NCI-H2081 (cell line): ENCODE data around the gene ME3.
"Not testable (repeated sequence)": the region's sequence is repeated elsewhere in the genome, so short reads cannot be mapped to it uniquely, and the experiment has no call there.

Experiments
- DNase-seq, 2 experiments: peaks; one replicate each; lab custom pipeline; 2025; lab: John Stamatoyannopoulos, UW

ME3 gene

DNA sequence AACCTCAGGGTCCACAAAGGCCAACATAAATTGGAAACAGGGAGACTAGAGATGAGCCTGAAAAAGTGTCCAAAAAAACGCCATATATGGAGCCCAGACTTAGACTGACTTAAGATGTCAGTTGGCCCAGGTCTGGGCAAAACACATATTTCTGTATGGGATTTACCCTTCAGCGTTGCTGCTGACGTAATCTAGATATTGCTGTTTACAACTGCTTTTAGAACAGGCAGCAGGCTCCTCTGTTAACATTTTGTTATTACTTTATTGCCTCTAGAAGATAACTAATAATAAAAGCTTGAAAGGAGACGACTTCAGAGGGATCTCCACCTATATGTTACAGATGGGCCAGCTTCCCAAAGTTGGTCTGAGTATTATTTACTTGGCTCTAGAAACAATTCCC lies 8.7 kb downstream of the ME3 start:
- no peak for DNase-seq

DNA sequence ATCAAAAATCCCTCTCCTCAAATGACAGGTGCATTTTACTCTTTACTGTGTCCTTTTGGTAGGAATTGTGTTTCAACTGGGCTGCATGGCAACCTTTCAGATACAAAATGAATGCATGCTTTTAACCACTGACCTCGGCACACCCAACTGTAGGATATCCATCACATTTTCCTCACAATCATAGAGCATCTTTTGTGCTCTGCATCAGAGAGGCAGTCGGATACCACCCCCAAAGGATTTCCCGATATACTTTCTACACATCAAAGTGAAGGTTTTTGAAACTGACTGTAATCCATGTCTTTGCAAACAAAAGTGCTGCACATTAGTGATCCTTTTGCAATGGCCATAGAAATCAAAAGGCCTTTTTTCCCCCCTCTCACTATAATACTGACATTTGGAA lies 9.1 kb downstream of the ME3 start:
- DNase-seq = no peak

DNA sequence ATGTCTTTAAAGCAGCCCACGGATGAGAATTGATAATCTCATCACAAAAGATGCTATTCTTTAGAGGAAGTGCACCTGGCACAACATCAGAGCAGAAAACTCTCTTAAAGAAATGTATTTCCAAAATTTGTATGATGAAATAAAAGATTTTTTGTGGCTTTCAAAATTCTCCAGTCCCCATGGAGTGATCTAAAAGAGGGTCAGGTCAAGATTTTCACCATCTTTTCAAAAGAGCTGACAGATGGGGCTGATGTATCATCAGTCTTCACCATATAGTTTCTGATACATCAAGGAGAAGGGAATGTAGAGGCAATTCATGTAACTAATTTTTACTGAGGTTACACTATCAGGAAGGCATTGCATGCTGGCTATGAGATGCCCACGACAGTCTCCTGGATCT lies 11.7 kb downstream of the ME3 start:
- no peak for DNase-seq

DNA sequence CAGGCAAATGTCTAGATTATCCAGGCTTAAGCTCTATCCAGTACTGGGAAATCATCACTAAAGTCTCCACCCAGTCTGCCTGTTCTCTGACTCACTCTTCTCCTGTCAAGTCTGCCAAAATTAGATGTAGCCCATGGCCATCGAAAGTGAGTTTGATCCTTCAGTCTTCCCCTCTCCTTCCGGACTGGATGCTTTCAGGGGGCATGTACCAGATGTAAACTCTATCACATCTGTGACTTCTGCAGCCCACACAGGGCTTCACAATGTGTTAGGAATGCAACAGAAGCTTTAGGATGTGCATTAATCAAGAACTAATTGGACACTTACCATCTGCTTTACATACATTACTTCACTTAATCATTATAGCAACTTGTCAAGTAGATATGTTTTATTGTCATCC lies 12.3 kb downstream of the ME3 start:
- DNase-seq = no peak

DNA sequence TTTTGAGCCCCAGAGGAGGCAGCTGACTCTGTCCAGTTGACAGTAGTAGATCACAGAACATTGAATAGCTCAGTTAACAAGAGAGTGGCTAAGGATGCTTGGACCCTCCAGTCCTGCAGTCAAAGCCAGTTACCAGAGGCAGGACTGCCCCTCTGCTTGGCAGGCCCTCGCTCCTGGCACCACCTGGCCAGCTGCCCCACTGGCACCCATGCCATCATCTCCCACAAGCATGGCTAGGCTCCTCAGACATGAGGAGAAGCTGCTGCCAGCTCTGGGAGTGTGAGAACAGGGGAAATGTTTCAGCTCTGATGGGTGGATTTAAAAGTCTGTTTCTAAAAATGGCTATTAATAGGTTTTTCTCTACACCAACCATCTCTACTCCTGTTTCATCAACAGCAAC lies 13.9 kb downstream of the ME3 start:
- DNase-seq = no peak

DNA sequence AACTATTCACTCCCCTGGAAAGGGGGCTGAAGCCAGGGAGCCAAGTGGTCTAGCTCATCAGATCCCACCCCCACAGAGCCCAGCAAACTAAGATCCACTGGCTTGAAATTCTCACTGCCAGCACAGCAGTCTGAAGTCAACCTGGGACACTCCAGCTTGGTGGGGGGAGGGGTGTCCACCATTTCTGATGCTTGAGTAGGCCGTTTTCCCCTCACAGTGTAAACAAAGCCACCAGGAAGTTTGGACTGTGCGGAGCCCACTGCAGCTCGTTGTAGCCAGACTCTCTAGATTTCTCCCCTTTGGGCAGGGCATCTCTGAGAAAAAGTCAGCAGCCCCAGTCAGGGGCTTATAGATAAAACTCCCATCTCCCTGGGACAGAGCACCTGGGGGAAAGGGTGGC lies 27.2 kb downstream of the ME3 start:
- DNase-seq = not testable (repeated sequence)

DNA sequence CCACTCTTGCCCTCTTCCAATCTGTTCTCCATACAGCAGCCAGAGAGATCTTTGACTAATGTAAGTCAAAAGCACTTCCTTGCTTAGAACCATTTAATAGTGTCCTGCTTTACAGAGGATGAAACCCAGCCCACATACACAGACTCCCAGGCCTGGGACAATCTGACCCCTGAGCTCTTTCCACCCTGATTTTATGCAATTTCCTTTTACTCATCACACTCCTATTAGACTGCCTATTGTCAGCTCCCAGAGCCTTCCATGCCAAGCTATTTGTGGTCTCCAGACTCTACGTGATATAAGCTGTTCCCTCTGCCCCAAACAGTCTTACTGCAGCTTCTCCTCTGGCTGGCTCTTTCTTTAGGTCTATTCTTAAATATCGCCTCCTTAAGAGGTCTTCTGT lies 28.1 kb downstream of the ME3 start:
- no peak for DNase-seq

DNA sequence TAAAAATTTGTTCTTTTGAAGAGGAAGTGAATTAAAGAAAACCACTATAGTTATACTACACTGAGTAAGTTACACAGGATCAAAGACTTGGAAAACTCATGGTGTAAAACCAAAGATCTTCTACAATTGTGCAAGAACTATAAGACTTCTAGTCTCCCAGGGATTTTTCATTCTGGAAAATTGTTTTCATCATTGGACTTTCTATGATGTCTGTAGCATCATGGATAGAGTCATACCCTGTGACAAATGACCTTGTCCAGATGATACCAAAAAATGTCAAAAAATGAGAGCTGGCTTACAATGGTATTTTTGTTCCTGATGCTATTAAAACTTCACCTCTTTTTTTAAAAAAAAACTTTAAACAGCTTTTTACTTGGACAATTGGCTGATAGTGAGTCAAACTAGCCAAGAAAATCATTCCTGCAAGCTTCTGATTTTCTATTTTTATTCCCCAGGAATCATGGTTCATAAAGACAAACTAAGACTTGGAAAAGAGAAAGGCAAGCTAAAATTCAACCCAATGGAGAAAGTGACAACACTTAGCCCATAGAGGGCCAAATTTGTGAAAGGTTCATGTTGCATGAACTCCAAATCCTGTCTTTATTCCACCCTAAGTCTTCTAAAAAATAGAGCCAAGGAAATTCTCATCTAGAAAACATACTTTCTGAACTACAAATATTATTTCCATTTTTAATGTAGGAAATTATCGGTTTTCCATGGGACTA lies 30.7 kb downstream of the ME3 start:
- DNase-seq = no peak

DNA sequence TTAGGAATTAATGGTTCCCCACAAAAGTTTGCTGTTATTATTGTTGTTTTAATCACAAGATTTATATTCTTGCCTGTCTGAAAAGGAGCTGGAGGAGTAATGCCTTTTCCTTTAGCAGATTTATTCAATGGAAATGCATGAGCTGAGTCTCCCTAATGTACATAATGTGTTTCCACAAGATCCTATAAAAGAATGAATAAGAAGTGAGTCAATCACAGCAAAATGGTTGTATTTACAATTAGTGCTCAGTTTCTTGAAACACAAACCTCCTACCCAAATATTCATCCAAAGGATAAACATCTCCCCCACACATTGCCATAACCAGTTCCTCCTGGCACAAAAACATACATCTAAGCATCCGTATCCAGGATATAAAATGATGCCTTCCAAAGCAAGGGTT lies 33.3 kb downstream of the ME3 start:
- no peak for DNase-seq

DNA sequence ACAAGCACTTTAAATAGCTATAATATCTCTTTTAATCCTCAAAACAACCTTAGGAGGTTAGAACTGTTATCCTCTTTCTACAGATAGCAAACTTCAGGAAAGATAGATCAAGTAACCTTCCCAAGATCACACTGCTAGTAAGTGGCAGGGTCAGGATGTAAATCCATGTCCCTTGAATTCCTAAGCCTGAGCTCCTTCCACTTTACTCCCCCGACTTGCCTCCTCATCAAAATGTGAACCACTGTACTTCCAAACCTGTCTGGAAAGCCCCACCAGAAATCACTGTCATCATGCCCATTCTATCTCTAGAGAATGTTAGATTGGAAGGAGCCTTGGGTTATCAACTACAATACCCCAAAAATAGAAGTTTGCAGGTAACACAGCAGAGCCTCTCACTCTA lies 33.7 kb downstream of the ME3 start:
- no peak for DNase-seq

DNA sequence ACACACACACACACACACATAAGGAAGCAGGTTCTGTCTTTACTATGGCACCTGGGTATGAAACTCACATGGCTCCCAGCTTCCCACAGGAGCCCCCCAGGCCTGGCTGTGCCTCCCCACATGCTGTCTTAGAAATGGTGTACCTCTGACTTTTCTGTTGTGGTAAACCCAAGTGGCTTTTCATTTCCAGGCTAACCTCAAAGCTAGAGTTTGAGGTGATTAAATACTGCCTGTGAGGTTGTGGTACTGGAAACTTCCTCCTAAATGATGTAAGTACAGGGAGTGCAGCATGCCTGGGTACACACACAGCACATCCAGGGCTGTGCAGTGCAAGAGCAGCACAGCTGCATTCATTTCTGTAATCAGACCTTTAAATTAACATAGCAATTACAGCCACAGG lies 34.4 kb downstream of the ME3 start:
- DNase-seq = no peak

DNA sequence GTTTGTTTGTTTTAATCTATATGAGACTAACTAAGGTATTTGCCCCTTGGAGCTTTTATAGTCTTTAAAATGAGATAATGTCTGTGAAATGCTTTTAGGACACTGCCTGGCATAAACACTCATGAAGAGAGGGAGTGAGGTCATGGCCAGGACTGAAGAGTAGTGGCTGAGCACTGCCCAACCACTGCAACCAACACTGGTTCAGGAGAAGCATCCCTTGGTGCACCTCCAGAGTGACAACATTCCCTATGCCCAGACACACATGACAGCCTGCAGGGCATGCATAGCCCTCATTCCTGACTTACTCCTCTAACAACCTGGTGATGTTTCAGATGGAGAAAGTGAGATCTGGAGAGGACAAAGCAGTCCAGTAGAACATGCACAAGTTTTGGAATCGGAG lies 36.1 kb downstream of the ME3 start:
- no peak for DNase-seq

DNA sequence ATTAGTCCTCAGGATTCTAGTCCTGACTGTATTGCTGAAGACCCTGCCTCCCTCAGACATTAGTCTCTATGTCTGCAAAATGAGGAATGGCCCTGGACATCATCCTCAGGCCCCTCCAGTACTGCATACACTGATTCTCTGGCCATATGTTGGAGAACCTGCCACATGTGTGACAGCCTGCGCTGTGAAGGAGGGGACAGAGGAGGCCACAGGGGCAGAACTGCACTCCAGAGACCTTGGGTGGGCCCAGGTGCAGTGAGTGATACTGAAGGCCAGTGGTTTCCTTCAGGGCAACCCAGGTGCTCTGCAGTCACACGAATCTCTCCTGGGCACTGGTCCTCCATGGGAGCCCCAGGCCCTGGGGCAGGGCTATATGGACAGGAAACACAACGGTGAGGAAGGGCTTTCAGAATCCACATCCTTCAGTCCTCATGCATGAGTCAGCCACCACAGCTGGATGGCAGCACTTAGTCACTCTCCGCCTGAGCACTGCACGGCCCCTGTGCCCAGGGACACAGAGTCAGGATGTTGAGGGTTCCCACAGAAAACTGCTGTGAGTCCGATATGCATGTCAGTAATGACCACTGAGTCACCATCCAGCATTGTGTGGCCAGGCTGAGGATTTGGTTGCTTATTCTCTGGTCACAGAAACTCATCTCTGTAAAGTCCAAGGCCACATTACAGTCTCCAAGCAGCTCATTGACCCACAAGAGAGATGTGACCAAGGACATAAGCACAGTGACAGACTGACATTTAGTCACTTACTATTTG lies 39.7 kb downstream of the ME3 start:
- no peak for DNase-seq

DNA sequence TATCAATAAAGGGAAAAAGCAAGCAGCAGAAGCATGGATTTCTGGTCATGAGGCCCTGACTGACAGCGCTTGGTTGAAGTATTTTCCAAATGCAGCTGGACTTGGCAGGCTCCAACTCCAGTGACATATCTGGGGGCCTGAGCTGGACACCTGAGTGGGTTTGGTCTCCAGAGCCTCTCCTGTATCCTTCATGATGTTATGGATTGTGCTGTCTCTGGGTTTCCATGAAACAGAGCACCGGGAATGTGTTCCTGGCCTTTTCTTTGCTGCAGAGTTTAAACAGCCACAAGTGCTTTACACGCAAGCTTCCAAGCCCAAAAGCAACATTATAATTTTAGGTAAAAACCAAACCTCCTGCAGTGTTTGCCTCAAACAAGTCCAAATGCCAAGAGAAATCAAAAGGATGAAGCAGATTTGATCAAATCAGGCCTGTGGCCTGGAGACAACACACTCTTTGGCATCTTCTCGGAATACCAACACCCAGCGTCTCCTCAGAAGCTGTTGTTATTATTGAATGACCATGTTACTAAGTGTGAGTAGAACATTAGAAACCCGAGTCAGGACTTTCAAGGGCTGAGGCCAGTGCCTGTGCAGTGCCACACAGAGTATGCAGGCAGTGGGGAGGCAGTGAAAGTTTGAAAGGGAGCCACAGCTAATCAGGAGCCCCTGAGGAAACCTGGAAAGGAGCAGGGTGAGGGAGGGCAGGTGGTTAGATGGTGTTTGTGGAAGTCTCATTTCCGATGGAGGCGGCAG lies 42.0 kb downstream of the ME3 start:
- no peak for DNase-seq

DNA sequence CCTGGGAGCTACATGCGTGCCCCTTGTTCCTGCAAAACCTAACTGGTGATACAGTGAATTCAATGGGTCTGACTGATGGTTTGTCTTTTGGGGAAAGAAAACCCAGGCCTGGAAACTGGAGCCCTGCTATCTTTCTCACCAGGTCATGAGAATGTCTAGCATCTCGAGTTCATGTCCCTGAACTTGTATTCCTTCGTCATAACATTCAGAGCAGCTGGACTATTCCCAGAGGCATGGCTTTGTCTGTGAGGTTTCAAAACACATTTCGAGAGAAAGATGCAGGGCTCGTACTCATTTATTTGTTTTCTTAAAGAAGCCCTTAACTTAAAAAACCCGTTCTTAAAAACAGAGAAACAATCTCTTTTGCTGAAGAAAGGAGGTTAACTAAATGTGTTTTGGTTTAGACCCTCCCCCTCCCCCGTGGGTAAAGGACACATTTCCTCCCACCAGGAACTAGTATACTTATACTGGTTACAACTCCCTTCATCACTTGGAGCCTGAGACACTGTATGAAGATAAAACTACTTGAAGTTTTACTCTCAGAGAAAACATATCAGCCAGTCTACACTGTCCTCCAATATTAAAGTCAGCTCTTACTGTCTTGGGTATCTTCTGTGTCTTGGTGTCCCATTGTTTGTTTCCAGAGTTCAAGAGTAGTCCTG lies 43.2 kb downstream of the ME3 start:
- no peak for DNase-seq

DNA sequence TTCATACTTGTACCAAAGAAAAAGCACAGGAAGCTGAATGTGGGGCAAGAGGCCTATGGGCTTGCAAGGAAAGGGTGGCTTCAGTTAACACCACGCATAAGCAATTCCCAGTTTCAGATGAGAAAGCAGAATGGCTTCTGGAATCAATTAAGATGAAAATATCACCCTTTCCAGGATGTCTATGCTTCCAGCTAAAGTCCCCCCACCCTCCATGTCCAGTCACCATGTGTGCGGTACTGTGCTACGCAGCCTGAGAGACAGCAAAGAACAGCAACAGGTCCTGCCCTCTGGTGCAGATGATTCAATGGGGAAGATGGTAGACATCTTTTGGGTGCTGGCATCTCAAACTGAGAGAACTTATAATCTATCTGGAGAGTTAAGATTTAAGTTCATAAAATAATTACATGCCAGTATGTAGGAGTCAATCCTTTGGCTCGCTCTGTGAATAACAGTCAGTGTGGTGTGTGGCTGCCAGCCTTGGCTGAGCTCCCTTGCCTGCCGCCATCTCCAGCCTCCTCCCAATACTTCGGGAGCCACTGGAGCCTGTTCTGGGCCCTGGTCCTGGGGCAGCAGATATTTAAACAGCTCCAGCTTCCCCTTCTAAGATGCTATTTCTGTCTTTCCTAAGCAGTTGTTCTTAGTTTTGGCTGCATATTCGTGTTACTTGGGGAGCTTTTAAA lies 44.5 kb downstream of the ME3 start:
- DNase-seq = no peak

DNA sequence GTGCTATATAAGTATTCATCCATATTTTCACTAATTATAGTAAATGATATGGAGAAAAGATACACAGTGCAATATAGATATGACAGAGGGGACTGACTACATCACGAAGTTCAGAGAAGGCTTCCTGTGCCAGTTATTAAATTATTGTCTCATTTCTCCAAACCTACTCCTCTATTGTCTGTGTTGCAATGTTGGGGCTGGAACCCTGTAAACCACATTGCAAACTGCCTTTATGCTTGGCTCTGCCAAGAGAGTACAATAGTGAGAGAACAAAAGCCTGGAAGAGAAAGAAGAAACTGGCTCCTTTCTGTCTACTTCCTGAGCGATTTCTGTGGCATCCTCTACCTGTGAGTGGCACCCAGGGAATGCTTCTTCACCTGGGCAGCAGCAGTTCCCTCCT lies 46.4 kb downstream of the ME3 start:
- no peak for DNase-seq

DNA sequence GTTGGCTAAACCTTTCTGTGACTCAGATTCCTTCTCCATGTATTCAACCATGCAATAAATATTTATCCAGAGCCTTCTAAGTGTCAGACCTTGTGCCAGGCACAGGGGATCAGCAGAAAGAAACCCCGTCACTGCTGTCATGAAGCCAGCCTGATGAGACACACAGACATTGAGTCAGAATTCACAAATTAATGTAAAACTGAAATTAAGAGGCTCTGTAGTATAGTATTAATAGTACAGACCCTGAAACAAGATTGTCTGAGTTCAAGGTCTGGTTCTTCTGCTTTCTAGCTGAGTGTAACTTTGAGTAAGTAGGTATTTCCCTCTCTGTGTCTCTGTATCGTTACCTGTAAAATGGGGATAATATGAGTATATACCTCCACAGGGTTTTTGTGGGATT lies 46.9 kb downstream of the ME3 start:
- DNase-seq = no peak

DNA sequence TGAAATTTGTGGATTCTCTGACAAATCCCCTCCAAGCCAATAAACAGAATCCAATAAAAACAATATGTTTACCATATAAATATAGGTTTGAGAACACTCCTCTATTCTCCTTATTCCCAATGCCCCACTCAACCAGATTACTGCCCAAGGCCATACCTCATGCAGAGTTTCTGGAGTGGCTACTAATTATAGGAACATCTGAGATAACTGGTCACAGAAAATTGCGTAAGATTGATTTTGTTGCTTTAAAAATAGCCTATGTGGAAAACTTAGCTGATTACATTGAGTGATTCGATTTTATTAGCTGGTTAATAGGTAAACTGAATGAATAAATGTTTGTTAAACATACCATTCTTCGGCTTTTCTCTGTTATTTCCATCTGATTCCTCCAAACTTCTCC lies 48.0 kb downstream of the ME3 start:
- DNase-seq = no peak

DNA sequence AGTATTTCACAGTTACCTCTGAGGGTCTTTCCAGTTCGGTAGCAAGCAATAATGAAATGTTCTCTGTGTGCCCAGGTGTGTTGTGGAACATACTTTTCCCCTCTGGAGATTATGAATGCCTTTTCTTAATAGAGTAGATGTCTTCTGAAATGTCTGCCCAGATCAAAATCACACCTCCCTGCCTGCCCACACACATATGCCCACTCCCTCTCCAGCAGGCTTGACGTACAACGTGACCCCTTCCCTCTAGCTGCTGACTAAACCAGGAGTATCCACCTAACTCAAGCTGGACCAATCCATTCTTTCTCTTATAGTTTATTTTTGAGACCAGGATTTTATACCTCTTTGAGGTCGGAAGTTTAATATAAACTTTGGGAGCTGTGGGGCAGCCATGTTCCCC lies 48.7 kb downstream of the ME3 start:
- DNase-seq = no peak

DNA sequence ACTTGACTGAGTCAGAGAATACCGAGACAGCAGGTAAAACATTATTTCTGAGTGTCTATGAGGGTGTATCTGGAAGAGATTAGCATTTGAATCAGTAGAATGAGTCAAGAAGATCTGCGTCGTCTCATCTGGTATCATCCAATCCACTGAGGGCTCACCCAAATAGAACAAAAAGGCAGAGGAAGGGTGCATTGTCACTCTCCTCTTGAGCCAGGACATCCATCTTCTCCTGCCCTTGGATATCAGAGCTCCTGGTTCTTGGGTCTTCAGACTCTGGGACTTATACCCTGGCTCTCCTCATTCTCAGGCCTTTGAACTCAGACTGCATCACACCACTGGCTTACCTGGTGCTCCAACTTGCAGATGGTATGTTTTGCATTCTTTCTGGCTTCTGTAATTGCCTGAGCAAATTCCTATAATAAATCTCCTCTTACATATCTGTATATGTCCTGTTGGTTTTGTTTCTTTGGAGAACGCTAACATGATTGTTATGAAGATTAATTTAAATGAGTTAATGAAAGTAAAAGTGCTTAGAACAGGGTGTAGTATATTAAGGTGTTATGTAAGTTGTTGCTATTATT lies 49.3 kb downstream of the ME3 start:
- DNase-seq = no peak

DNA sequence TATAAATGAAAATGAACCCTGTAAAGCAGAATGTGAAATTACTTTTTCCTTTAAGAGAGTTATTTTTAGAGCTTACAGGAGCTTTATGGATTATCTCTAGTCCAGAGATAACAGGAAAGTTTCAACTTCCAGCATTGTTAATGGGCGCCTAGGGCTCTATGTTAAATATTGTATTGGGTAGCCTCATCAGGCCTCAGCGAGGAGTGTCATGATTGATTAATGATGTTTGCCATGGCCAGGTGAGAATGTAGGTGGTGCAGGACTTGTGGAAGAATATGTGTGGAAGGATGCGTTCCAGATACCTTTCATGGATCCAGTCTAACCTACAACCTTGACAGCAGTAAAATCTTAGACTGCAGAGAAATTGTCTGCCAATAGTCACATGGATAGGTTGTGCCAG lies 50.6 kb downstream of the ME3 start:
- no peak for DNase-seq
